ENCODE results near the gene CFAP157. TPM values are rescaled to one million over a fixed set of nuclear protein-coding genes. Genes with fewer than 3 reads are reported as not detected.

CFAP157 gene
- total and polyA plus RNA-seq, 2 donors (not counting 3 experiments of a cell fraction or from before 2014, with no cell fraction given): 0.03 TPM; not detected in 1

GRCh38 chr9:127753148-127753547, 46.4 kb downstream of the CFAP157 start:
- no peak overlapping the region for H3K27ac ChIP-seq (ENCODE audit: insufficient read depth, low read depth, low read length)
- FAIRE-seq (no peak), DNase-seq (ENCODE audit: low read depth, low spot score) (no peak)
- ChIA-PET POLR2A (no interaction called here), CTCF (interaction anchor here (1.2 kb wide), 1 partner anchor 117 kb away, joined by 3 read pairs; no protein-coding TSS in a partner anchor)
- no peaks in the 10 kb centered on the region for H3K9me1 ChIP-seq (replicated peaks; ENCODE audit: control insufficient read depth, extremely low read depth, insufficient read depth, low read length)
- no peak overlapping the region for H3K4me3 ChIP-seq (replicated peaks in 1 of 3; ENCODE audit: insufficient read depth in 1 of 3, low read depth in 1 of 3, low read length in 3 of 3)
- peaks cover 12% of the 10 kb centered on the region for H3K4me1 ChIP-seq (ENCODE audit: control insufficient read depth, extremely low read depth, insufficient read depth, low read length)
- BruUV-seq (replicated peaks): no TSS peak
- peaks cover 24 to 40% of the 10 kb centered on the region in 2 experiments for H3K36me3 ChIP-seq (ENCODE audit: control insufficient read depth in 2 of 2, extremely low read depth in 1 of 2, insufficient read depth in 2 of 2, low read length in 2 of 2)
- dilution Hi-C loops (cut with MboI; ENCODE audit: extremely low pct_ligation_motif_present, low sequenced_read_pairs): no loop called here
- H4K20me1 ChIP-seq (replicated peaks; ENCODE audit: control insufficient read depth, extremely low read depth, insufficient read depth, low read length): peaks cover 3% of the 10 kb centered on the region
- no peak overlapping the region for H3K9ac ChIP-seq (replicated peaks; ENCODE audit: extremely low read depth, insufficient read depth, low read length)
- H3K79me2 ChIP-seq (ENCODE audit: control insufficient read depth, insufficient read depth, low read length): peaks cover 37% of the 10 kb centered on the region
- H3K9me3 ChIP-seq (replicated peaks; ENCODE audit: control insufficient read depth, insufficient read depth, low read length): no peaks in the 10 kb centered on the region
- TF ChIP-seq EZH2 (IDR thresholded peaks at IDR 0.05; ENCODE audit: borderline replicate concordance, low read depth, low read length, severe bottlenecking): no peak
- no peak for TF ChIP-seq POLR2AphosphoS5 (IDR thresholded peaks at IDR 0.05; ENCODE audit: insufficient read depth, low read depth, low read length)
- no peak for TF ChIP-seq CTCF (IDR thresholded peaks at IDR 0.05; ENCODE audit: extremely low read depth in 1 of 2, insufficient read depth in 1 of 2, low read depth in 1 of 2, low read length in 2 of 2)
- TF ChIP-seq GATA2 (IDR thresholded peaks at IDR 0.05; ENCODE audit: insufficient read depth, insufficient read length, low read depth, low read length): no peak
- no peak for TF ChIP-seq FOS (IDR thresholded peaks at IDR 0.05; ENCODE audit: borderline replicate concordance, insufficient read depth, low read length)
- TF ChIP-seq POLR2A (IDR thresholded peaks at IDR 0.05; ENCODE audit: low read depth, low read length): no peak
- no peak for TF ChIP-seq JUN (IDR thresholded peaks at IDR 0.05; ENCODE audit: borderline replicate concordance, insufficient read depth, insufficient read length, low read depth)
- TF ChIP-seq MYC (IDR thresholded peaks at IDR 0.05; ENCODE audit: low read depth, low read length): no peak
- no peak for TF ChIP-seq MAX (IDR thresholded peaks at IDR 0.05; ENCODE audit: insufficient read depth, insufficient read length)
- no peaks in the 10 kb centered on the region for H3K27me3 ChIP-seq (ENCODE audit: control insufficient read depth in 2 of 2, insufficient read depth in 2 of 2, low read length in 2 of 2)
- no peak overlapping the region for H3K4me2 ChIP-seq (ENCODE audit: insufficient read depth, low read length)
- intact Hi-C loops (cut with micrococcal nuclease): no loop called here
- H2AFZ ChIP-seq (ENCODE audit: low read depth, low read length): no peak overlapping the region

Data from endothelial cell of umbilical vein (primary cell).